ENCODE data around the gene LINC01488.

GRCh38 chr11:69454018-69454417, 27.4 kb upstream of the LINC01488 start:
- TF ChIP-seq POLR2A (IDR thresholded peaks at IDR 0.05) (no peak), CTCF (IDR thresholded peaks at IDR 0.05) (no peak), POLR2AphosphoS5 (IDR thresholded peaks at IDR 0.05) (no peak)

Data from prostate gland (tissue), 2 donors.